ENCODE measurements around the gene SUPT4H1.

The SUPT4H1 gene

DNA sequence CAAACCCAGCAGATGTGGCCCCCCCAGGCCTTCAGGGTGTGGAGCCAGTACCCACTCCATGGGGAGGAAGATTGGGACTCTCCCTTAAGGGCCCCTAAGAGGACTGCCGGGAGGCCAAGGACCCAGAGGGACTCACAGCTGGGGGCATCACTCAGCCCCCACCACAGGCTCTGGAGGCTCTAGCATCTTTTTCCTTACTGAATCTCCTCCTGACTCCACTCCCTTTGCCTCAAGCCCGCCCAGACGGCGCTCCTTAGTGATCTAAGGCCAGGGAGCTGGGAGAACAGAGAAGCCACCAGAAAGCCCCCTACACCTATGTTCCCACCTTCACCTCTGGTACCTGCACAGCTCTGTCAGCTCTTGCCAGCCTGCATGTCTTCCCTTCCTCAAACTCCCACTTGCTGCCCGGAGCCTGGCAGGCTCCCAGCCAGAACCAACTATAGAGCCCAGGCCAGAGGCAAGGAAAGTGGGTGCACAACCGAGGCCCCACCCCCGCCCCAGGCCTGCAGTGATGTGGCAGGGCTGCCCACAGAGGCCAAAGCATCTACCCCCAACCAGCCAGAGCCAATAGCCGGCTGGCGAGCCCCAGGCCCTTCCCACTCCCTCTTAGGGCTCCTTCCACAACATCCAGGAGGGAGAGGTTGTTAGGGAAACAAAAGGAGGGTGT is 48.9 kb downstream of the SUPT4H1 start:
- no peak for DNase-seq

DNA sequence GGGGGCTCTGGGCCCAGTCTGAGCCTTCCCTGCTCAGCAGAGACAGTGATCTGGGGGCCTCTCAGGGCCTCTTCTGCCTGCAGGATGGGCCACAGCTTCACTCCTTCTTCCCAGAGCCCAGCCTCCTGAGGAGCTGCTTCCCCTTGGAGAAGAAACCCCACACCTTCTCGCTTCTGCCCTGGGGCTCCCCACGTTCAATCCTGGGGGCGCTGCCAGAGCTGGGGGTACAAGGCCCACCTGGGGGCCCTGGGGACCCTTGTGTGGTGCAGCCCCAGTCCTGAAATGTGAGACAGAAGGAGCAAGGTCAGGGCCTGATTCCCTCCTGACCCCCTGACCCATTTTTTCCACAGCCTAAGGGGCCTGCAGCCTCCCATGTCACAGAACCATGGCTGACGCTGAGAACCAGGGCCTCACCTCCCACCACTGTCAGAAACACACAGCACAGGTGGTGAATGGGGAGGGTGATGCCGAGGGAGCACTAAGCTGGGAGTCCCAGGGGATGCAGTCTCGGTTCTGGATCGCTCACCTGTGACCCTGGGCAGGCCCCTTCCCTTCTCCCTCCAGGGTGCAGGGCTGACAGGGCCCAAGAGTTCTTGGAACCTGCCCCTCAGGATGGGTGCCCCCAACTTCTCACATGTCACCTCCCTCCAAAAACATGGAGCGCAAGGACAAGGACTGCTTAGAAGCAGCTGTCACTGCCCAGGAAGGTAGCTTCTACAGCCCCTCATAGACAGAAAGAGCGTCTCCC is 49.7 kb downstream of the SUPT4H1 start:
- no peak for DNase-seq

DNA sequence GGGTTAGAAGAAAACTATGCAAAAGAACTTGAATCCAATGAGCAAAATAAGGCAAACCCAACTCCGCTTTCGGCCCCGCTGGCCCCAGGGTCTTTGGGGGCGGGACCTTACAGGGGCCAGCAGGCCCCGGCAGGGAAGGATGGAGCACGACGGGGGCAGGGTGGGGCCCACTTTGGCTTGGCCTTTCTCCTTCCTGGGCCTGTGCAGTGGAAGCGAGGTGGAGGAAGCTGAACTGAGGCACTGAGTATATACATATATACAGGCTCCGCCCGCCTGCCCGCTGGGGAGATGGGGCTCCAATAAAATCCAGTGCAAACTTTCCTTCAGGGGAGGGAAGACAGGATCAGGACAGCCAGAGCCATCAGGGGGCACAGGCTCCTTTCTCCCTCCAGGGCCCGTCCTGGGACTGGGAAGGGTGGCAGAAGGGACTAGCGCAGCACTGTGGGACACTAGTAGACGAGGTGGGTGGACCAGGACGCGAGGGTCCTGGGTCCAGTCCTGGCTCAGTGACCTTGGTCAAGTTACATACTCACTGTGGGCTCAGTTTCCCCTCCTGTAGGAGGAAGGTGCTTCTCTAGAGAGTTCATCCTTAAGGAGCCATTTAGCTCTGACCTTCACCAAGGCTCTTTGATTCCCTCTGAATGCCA is 50.4 kb downstream of the SUPT4H1 start:
- DNase-seq, result no peak

DNA sequence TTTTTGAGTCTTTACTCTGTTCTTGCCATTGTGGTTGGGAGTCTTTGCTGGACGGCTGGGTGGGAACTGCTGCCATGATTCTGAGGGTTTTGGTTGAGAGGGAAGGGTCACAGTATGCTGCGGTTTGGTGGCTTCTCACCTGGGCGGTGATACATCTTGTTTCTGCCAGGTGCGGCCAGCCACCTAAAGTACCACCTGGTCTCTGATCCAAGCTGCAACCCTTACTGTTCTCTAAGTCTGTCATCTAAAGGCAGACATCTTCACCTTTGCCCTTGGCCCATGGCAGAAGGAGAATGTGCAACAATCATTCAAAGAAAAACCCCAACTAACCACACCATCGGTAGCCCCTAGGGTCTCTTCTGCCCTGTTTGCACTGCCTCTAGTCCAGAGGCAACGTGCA is 51.7 kb downstream of the SUPT4H1 start:
- no peak for DNase-seq

Measured in stimulated activated CD4-positive, alpha-beta T cell treated with anti-CD3 and anti-CD28 coated beads, Interleukin-4, amount 100 ng/mL, for 4 hours (primary cell).